GM19467 (cell line): ENCODE data around the gene RASL10A.

Experiments used
- ATAC-seq: cut with Tn5 transposase; IDR thresholded peaks from one replicate; pipeline ENCODE4 v1.9.1; 2021; ENCODE audit warnings: mild to moderate bottlenecking, moderate library complexity; ENCODE audit not compliant: unreplicated experiment

RASL10A gene

DNA sequence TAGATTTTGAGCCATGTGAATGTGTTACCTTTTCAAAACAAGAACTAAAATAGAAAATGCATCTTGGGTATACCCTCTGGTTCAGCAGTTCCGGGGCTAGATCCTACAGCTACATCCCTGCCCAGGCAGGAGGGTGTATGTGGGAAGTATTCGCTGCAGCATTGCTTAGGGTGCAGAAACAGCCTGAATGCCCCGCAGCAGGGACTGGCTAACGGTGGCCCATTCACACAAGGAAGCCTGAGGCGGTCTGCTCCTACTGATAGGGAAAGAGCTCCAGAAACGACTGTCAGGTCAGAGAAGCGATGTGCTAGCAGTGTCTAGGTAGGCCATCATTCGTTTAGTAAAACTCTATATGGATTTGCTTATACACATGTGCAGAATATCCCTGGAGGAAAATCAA lies 9.9 kb upstream of the RASL10A start:
- ATAC-seq: no peak

DNA sequence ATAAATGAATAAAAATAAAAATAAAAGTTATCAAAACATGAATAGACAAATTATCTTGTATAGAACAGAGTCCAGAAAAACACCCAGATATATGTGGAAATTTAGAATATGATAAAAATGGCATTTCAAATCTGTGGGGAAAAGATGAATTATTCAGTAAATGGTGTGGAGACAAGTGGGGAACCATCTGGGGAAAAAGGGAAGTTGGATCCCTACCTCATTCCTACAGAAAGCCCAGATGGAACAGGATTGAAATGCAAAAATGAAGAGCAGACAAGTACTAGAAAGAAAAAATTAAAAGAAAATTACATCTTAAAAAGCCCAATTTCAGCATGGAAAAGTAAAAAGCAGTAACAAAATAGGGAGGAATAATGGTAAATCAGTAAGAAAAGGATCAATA lies 8.1 kb upstream of the RASL10A start:
- ATAC-seq: no peak

DNA sequence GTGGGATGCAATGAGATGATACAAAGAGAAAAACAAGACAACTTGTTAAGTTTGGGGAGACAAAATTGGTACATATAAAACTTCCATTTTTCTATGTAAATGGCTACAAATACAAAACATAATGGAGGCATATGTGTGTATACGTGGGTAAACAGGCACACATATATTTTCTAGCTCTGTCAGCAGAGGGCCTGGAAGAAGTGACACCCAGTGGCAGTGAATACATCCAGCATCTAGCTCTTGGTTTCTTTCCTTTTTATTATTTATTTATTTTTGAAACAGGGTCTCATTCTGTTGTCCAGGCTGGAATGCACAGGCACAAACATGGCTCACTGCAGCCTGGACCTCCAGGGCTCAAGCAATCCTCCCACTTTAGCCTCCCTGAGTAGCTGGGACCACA lies 5.0 kb upstream of the RASL10A start:
- ATAC-seq: no peak

DNA sequence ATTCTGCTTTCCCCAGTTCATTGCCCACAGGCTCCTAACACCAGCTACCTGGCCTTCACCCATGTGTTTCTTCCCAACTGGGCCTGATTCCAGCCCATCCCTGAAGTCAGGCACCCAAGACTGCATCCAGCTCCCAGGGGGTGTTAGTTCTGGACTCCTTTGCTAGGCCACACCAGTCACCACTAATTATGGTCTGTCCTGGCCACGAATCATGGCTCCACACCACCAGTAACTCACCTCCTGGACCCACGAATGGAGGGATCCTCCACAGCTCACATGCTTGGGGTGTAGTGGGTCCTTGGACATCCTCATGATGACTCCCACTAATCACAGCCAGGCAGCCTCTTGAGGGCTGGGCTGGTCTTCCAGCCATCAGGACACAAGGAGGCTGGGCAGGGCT lies 3.6 kb upstream of the RASL10A start:
- ATAC-seq: no peak

DNA sequence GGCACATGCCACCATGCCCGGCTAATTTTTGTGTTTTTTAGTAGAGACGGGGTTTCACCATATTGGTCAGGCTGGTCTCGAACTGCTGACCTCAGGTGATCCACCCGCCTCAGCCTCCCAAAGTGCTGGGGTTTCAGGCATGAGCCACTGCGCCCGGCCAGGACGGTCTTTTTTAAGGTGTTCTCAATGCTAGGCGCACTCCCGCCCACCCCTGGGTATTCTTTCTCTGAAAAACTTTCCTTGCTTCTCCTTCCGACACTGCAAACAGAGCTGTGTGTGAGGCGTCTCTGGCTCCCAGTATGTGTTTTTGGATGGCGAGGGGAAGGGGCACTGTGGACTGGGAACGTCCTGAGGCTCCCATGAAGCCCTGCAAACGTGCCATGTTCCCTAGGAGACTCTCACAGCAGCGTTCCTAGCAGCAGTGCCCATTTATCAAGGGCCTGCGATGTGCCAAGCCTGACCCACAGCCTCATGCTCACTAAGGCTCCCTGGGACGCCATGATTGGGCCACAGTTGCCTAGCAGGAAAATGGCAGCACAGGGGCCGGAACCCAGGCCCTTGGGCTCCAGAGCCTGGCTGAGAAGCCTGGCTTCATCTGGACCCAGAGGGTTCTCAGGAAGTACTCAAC lies 2.4 kb upstream of the RASL10A start:
- ATAC-seq: no peak

DNA sequence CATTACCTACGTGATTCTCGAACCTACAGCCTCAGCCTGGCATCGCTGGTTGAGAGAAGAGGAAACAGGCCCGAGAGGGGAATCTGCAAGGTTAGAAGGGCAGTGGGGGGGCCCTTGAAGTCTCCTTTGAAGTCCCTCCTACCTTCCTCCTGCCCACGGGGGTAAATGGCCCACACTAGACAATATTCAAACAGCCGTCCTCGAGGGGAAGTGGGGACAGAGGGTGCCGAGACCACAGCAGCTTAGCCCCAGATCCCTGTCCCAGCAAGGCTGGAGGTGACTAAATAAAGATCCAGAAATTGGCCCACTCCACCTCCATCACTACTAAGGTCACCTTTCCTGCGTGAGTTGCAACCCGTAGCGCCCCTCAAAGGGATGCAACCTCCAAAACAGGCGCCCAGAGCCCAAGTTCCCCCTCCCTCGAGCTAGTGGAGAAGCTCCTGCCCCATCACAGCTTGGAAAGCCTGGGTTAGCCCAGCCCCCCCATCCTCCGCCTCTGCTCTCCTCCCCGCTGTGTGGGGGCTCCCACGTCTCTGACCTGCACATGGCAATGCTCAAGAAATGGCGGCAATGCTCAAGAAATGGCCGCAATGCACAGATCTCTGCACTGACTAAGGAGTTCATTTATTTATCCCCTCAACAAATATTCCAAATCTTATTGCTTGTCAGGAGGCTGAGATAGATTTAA lies 788 bp upstream of the RASL10A start:
- ATAC-seq: no peak

DNA sequence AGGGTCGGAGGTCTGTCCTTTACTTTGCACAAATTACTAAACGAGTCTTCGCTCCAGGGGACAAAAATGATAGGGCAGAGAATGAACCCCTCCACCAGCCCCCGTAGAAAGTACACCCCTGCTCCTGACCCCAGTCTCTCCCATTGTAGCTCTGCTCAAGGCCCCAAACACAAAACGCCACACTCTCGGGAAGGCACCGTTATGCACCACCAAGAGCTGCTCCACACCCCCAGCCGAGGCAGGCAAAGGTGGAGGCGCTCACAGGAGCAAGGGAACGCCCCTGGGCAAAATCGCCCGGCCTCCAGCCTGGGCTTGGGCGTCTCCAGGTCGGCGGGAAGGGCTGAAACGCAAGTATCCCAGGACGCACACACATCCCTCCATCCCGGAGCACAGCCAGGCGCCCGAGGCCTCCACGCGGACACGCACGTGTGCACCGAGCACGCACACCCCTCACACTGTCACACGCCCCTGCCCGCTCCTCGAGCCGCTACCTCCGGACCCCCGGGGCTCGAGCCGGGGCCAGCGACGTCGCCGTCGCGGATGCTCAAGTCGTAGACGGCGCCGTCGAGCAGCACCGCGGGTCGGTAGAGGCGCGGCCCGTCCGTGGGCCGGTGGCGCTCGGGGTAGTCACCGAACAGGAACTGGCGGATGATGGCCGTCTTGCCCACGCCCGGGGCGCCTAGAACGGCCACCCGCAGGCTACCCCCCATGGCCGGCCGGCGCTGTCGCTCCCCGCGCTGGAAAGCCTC lies 786 bp downstream of the RASL10A start:
- ATAC-seq: no peak

DNA sequence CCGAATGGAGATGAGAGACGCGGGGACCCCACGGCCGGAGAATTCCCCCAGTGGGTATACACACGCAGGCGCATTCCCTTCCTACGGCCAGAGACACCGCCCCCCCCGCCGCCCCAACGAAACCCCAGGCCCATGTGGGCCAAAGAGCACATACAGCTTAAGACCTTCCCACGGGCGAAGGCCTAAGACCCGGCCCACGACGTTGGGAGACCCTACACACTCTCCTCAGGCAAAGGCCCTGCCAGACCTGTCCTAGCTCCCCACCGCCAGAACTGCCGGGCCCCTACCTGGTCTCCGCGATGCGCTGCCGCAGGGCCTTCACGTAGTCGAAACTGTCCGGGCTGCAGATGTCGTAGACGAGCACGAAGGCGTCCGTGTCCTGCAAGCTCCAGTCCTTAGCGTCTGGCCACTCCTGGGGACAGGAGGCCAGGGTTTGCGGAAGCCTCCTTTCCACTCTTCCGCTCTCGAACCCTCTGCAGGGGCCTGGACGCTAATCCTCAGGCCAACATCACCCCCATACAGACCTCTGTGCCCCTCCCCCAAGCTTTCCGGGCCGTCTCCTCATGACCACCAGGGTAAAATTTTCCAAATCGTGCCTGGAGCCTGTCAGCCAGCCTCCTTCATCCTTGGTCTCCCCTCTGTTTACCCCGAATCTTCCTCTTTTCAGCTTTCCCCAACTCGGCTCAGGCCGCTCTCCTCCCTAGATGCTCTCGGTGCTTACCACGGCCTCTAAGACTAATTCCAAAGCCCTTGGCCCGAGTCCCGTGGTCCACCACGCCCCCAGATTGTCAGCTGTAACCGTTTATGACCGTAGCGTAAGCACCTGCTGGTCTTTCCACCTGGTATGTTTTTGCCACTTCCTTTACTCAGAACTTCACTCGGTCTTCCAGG lies 1.7 kb downstream of the RASL10A start:
- no peak for ATAC-seq

DNA sequence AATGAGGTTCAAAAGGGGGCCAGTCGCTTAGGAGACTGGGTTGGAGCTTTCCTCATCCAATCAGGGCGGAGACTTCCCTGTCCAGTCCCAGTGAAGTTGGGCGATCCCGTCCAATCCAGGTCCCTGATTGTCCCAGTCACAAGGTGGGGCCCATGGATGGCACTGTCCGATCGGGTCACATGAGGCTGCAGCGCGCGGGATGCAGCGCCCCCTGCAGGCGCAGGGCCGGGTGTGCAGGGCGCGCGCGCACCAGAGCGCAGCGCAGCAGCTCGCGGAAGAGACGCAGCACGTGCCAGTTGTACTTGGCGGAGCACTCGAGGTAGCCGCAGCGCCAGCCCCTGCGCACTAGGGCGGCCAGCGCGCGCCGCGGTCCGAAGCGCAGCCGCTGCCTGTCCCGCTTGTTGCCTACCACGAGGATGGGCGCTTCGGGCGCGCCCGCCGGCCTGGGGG lies 2.3 kb downstream of the RASL10A start:
- ATAC-seq: no peak

DNA sequence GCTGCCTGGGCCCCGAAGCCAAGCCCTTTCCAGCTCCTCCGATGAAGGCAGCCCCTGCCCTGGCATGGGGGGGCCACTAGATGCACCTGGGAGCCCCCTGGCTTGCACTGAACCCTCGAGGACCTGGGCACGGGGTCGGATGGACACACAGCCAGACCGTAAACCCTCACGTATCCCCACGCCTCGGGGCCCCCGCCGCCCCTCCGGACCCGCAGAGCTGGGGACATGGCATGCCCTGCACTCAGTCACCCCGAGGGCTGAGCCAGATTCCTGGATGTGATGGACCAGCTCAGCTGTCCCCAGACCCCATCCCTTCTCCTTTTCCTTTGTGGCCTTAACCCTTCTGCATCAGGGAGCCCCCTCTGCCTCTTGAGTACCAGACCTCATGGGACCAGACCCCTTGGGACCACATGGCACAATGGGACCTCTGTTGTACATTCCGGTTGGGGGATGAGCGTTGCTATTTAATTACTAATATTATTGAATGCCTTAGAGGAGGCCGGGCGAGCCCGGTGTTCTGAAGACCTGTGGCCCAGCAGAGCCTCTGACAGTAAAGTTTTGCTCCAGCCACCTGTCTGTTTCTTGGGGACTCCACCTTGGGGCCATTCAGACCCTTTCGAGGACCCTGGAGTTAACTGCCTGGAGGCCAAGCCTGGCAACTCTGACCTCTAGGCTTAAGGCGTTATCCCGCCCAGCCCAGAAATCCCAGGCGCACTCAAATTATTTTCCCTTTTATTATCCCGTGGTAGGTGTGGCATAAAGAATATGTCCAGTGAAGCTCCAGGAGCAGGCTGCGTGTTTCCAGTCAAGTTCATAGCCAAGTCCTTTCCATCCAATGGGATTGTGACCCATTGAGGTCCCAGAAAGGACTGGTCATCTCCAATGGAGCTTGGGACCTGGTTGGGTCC lies 3.0 kb downstream of the RASL10A start:
- ATAC-seq: no peak

DNA sequence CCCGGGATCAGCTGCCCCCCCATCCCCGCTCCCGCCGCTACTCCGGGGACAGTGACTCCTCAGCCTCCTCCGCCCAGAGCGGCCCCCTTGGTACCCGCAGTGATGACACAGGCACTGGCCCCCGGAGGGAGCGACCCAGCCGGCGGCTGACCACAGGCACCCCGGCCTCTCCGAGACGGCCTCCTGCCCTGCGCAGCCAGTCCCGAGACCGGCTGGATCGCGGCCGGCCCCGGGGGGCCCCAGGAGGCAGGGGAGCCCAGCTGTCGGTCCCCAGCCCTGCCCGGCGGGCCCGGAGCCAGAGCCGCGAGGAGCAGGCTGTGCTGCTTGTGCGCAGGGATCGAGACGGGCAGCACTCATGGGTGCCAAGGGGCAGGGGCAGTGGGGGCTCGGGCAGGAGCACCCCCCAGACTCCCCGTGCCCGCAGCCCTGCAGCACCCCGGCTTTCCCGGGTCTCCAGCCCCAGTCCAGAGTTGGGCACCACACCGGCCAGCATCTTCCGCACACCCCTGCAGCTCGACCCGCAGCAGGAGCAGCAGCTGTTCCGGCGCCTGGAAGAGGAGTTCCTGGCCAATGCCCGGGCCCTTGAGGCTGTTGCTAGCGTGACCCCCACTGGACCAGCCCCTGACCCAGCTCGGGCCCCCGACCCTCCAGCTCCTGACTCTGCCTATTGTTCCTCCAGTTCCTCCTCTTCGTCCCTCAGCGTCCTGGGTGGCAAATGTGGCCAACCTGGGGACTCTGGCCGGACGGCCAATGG lies 3.9 kb downstream of the RASL10A start:
- no peak for ATAC-seq

DNA sequence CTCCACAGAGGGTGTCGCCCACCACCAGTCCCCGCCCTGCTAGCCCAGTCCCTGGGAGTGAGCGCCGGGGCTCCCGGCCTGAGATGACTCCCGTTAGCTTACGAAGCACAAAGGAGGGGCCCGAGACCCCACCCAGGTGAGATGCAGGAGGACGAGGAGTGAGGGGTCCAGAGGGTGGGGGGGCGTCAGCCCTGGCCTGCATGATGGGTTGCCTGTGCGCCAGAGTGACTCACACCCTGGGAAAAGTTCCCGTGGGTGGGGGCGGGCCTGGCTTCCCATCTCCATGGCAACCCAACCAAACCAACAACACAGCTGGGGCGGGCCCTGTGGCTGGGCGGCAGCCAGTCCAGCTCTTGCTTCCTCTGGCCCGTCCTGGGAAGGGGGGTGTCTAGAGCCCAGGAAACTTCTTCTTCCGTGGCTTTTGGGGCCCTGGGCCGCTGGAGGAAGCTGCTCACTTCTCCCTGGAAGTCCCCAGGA lies 4.6 kb downstream of the RASL10A start:
- ATAC-seq: no peak

DNA sequence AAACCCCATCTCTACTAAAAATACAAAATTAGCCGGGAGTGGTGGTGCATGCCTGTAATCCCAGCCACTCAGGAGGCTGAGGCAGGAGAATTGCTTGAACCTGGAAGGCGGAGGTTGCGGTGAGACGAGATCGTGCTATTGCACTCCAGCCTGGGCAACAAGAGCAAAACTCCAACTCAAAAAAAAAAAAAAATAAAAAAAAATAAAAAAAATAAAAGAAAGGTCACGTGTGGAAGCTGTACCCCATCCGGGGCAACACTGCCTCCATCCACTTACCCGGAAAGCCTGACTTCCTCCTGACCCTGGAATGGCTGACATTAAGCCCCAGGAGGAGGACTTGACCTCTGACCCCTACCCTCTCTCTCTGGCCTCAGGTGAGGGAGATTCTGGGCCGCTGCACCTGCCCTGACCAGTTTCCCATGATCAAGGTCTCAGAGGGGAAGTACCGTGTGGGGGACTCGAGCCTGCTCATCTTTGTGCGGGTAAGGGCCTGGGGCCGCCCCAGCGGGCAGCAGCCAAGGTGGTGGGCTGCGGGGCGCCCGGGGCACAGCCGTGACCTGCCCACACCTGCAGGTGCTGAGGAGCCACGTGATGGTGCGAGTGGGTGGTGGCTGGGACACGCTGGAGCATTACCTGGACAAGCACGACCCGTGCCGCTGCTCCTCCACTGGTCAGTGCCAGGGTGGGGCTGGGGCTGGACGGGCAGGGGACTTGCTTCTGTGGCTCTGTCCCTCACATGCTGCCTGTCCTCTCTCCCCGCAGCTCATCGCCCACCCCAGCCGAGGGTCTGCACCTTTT lies 5.2 kb downstream of the RASL10A start:
- ATAC-seq: no peak

DNA sequence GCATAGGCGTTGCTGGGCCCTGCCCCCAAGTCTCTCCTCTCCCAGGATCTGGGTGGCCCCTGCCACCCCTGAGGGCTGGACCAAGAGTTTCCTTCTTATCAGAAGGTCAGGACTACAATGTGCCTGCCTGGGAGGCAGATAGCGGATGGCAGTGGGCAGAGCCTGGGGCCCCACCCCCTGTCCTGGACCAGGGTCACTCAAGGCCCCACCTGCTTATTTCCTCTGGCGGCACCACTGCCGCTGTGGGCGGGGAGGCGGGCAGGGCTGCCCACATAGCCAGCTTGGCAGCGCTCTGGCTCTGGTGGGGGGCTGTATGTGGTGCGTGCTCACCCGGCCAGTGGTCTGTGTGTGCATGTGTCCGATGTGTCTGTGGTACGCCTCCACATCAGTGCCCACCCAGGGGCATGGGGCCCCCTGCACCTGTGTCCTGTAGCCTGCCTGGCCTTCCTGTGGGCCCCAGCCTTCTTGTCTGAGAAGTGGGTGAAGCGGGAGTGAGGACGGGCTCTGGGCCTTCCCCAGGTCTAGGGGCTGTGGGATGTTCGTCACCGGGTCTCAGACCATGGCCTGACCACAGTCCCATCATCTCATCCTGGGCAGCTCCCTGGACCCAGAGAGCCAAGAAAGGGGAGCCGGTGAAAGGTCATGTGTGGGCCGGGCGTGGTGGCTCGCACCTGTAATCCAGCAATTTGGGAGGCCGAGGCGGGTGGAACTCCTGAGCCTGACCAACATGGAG lies 6.0 kb downstream of the RASL10A start:
- no peak for ATAC-seq

DNA sequence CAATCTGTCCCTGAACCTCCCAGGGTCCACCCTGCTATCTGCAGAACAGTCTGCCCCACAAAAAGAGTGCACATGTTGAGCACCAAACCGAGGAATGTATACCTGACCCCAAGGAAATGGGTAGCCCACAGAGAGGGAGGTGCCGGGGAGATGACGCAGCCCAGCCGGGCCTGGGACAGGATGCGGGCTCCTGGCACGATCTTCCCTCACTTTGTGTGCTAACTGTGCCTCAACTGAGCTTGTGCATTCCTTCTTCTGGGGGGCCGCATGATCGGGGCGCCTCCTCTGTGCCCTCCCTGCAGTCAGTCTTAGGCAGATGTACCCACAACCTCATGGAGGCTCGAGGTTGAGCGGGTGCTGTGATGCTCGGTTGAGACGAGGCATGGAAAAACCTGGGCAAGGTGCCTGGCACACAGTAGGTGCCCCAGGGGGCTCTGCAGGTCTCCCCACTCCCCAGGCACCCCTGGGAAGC lies 6.7 kb downstream of the RASL10A start:
- no peak for ATAC-seq

DNA sequence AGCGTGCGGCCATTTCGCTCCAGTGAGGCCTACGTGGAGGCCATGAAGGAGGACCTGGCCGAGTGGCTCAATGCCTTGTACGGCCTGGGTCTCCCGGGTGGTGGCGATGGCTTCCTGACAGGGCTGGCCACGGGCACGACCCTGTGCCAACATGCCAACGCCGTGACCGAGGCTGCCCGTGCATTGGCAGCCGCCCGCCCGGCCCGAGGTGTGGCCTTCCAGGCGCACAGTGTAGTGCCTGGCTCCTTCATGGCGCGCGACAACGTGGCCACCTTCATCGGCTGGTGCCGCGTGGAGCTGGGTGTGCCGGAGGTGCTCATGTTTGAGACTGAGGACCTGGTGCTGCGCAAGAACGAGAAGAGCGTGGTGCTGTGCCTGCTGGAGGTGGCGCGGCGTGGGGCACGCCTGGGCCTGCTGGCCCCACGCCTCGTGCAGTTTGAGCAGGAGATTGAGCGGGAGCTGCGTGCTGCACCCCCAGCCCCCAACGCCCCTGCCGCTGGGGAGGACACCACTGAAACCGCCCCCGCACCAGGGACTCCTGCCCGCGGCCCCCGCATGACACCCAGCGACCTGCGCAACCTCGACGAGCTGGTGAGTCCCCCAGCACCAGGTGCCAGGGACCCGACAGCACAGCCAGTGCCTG lies 7.2 kb downstream of the RASL10A start:
- no peak for ATAC-seq

DNA sequence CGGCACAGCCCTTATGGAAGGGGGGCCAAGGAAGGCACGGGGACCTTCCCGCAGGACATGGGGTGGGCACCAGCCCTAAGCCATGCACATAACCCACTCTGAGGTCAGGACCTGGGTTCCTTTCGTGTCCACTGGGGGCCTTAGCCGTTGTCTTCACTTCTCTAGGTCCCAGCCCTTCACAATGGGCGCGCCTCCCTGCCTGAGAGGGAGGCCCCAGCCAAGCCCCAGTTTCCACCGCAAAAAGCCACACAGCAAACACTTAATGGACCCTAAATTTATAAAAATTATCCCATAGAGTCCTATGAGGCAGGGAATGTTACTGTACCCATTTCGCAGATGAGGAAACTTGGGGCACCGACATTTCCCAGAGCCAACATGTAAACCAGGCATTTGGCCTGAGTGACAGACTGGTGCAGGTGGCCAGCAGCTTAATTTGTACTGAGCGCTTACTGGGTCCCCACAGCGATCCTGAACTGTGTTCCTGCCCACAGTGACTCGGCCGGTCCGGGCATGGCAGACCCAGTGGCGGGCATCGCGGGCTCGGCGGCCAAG lies 7.8 kb downstream of the RASL10A start:
- ATAC-seq: no peak
